ENCODE measurements around the gene CCDC88C.

- TF ChIP-seq CTCF (IDR thresholded peaks at IDR 0.05) (no peak), POLR2A (IDR thresholded peaks at IDR 0.05) (no peak)
Measured at GRCh38 chr14:91227183-91227628, 190.4 kb downstream of the CCDC88C start.
